ENCODE measurements around the gene RHBDF2.

The RHBDF2 gene

GRCh38 chr17:76478730-76479514 is 22.3 kb downstream of the RHBDF2 start:
- no peak for DNase-seq (ENCODE audit: low read depth)

- no peak for DNase-seq (ENCODE audit: low read depth)
Measured at GRCh38 chr17:76478097-76478496, 23.1 kb downstream of the RHBDF2 start.

GRCh38 chr17:76477576-76477975 is 23.6 kb downstream of the RHBDF2 start:
- DNase-seq (ENCODE audit: low read depth) = no peak

DNA sequence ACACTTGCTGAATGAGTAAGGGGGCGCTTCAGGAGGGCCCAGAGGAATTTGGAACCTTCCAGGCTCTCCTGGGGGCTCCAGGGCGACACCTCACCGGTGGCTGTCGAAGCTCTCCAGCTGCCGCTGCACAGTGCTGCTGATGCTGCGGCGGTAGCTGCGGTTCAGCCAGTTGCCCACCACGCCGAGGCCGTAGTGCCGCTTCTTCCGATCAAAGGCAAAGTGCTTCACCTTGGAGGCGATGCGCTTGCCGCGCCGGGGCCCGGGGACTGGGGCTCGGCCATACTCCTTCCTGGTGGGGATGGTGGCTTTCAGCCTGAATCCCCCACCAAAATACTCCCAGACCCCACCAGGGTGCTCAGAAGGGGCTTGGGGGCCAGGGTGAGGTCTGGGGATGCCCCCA is 24.5 kb downstream of the RHBDF2 start:
- no peak for DNase-seq (ENCODE audit: low read depth)

DNA sequence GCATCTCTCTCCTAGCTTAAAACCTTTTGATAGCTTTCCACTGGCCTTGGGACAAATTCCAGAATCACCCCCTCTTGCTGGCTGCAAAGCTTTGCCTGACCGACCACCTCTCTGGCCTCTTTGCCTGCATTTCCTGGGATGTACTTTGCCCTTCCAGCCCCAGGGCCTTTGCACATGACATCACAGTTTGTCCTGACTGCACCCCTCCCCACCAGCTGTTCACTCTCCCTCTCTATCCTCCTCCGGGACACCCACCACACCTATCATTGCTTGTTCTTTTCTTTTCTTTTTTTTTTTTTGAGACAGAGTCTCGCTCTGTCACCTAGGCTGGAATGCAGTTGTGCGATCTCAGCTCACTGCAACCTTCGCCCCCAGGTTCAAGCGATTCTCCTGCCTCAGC is 25.9 kb downstream of the RHBDF2 start:
- no peak for DNase-seq (ENCODE audit: low read depth)

DNA sequence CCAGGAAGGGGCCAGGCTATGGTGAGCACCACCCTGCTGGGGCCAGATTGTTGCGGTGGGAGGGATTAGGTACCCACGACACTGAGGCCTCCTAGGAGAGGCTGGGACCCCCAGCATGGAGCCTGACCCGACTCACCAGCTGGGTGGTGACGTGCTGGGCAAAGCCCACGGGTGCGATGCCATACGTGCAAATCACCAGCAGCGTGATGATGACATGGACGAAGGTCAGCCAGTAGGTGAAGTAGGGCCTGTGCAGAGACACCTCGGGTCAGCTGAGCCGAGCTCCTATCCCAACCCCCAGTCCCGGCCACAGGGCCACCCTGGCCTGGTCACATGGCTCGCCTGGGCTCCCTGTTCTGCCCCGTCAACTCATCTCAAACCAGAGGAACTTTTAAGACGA is 26.3 kb downstream of the RHBDF2 start:
- no peak for DNase-seq (ENCODE audit: low read depth)

GRCh38 chr17:76474238-76474637 is 27.0 kb downstream of the RHBDF2 start:
- DNase-seq (ENCODE audit: low read depth) = no peak

DNA sequence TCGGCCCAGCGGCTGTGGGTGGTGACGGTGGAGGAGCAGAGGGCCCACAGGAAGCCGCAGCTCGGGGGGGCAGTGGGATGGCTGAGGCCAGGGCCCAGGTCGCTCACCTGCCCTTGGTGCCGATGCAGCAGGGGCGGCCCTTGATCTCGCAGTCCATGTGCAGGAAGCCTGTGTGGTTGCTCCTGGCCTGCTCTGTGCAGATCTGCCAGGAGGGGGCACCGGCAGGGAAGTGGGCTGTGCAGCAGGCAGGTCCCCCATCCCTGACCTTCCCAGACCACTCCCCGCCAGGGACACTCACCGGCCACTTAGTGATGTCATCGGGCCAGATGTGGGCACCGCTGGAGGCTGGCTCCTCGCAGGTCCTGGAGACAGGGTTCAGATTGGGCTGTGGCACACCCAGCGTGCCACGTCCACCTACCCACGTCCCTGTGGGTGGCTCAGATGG is 27.7 kb downstream of the RHBDF2 start:
- no peak for DNase-seq (ENCODE audit: low read depth)

DNA sequence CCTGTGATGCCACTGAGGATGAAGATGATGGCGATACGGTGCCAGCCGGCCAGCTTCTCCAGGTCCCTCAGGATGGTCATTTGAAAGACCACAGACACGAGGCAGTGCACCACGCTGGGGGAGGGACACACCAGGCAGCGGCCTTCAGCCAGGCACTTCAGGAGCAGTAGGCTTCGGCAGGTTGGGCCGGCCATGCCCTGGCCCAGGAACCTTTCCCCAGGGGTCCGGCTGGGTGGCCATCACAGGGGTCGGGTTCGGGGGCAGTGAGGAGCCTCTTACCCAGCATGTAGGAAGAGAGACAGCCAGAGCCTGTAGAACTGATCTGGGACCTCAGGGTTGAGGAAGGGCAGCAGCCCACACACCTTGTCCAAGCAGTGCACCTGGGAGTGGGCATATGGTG is 28.5 kb downstream of the RHBDF2 start:
- DNase-seq (ENCODE audit: low read depth) = no peak

DNA sequence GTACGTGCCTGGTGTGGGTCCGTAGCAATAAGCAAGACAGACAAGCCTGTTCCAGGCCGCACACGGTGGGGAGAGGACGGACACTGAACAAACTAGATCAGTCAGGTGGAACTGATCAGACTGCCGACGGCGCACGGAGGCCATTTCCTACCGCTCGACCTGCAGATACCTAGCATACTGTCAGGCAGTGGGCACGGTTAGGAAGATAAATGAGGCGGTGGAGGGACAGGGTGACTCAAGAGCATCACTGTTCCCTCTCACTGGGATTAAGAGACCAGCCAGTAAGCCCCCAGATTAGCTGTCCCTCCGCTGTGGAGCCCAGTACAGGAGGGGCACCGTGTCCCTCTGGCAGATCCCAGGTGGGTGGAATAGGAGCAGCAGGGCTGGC is 29.0 kb downstream of the RHBDF2 start:
- DNase-seq (ENCODE audit: low read depth) = no peak

DNA sequence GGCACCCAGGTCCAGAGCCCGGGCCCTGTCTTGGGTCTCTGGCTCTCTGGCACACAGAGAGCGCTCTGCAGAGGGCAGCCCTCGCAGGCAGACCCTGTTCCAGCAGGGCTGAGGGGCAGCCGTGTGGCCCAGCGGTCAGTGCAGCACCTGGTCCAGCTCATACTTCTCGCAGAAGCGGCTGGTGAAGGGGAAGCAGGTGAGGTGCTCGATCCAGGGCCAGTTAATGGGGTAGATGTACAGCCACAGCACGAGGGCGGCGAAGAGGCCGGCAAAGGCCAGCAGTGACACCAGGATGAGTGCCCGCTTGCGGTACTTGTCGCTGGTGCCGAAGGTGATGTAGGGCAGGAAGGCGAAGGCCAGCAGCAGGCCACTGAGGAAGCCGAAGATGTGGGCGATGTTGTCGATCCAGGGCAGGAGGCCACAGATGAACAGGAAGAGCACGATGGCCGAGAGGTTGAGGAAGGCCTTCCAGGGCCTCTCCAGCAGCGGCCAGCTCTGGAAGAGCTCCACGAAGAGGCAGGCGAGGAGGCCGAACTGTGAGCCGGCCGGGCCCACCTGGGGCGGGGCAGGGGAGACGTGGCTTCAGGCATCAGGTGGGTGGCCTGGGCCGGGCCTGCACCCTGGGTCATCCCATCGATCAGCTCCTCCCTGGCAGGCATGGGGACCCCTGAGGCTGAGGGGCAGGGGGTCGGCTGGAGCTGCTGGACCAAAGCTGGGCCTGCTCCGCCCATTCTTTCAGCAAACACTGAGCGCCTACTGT is 29.5 kb downstream of the RHBDF2 start:
- no peak for DNase-seq (ENCODE audit: low read depth)

GRCh38 chr17:76469991-76470739 is 31.1 kb downstream of the RHBDF2 start:
- no peak for DNase-seq (ENCODE audit: low read depth)

- DNase-seq (ENCODE audit: low read depth) = no peak
Measured at GRCh38 chr17:76469076-76469990, 31.9 kb downstream of the RHBDF2 start.

GRCh38 chr17:76468634-76469010 is 32.6 kb downstream of the RHBDF2 start:
- no peak for DNase-seq (ENCODE audit: low read depth)

GRCh38 chr17:76467809-76468633 is 33.2 kb downstream of the RHBDF2 start:
- no peak for DNase-seq (ENCODE audit: low read depth)

DNA sequence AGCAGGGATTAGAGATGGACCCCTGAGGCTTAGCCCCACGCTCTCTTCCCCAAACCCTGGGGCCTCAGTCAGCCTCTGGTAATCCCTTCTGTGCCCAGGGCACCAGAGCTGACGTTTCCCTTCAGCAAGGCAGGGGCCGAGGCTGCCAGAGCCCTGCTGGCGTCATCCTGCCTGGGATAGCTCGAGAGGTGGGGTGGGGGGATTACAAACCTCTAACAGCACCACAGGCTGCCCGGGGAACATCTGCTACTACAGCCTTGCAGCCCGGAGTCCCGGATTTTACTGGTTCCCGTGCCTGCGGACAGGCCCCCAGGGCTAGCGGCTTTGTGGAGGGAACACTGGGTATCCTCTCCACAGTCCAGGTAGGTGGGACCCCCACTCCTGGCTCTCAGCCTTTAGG is 33.9 kb downstream of the RHBDF2 start, which contains the start of gene AANAT:
TSS of gene AANAT (plus strand) at position 238 of the 400 bp plus-strand sequence. CDS start 1,144 bp downstream, outside the sequence.
- no peak for DNase-seq (ENCODE audit: low read depth)

- no peak for DNase-seq (ENCODE audit: low read depth)
Measured at GRCh38 chr17:76466775-76467130, 34.5 kb downstream of the RHBDF2 start.

- DNase-seq (ENCODE audit: low read depth) = no peak
Measured at GRCh38 chr17:76462556-76463290, 38.5 kb downstream of the RHBDF2 start.

DNA sequence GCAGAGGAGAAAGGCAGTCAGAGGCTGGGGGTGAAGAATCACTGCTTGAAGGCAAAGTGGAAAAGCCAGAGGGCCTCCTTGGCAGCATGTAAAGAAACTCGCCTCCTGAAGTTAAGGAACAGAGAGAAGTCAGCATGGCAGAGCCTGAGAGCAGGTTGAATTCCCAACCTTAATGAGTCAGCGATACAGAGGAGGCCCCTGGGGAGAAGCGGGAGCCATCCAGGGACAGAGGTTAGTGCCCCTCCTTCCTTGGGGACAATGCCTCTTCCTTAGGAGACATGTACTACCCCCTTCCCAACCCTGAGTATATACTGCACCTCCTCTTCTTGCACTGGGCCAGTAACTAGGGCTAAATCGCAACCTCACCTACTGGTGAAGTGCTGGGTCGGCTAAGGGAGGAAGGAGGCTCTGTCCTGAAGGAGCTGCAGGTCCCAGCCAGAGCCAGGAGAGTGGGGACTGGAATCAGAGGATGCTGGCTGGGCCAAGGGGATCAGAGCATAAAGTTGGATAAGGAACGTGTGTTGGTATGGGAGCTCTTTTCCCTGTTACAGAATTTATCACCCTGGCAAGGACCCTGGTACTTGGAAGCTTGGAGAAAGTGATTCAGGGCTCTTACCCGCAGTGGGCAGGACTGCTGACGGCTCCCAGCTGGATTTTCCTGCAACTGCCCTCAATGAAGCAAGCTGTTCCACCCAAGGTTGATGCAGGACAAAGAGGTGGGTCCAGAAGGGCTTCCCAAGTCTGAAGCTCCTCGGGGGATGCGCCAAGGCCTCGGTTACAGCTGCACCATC is 39.3 kb downstream of the RHBDF2 start:
- DNase-seq (ENCODE audit: low read depth) = no peak

All from activated T-cell treated with anti-CD3 and anti-CD28 coated beads for 1 hour (primary cell).